Stimulated activated naive CD4-positive, alpha-beta T cell treated with Interleukin-2 at 50 U/mL for 16 hours (primary cell): ENCODE results near the gene TBC1D10B.

ENCODE experiments used
- DNase-seq: peaks from one replicate; lab custom pipeline; 2025; lab: John Stamatoyannopoulos, UW

Gene TBC1D10B

DNA sequence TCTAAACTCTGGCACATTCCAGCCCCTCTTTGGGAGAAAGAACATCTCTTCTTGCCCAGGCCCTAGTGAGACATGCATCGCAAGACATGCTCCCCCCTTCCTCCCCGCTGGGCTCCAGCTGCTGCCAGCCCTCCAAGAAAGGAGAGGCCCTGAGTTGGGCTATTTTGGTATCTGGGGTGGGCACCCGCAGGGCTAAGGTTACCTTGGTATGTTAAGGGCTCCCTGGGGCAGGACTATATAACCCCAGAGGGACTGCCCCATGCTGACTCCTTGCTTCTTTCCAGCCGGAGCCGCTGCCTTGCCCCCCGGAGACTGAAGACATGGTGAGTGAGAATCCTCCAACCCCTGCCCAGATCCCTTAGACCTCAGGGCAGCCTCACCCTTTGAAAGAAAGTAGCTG lies 4.2 kb upstream of the TBC1D10B start, which contains the start of gene MYL11:
MYL11 (plus strand) TSS at position 265 of the 400 bp plus-strand sequence; CDS start at position 321, 56 bp downstream.
- DNase-seq: no peak

DNA sequence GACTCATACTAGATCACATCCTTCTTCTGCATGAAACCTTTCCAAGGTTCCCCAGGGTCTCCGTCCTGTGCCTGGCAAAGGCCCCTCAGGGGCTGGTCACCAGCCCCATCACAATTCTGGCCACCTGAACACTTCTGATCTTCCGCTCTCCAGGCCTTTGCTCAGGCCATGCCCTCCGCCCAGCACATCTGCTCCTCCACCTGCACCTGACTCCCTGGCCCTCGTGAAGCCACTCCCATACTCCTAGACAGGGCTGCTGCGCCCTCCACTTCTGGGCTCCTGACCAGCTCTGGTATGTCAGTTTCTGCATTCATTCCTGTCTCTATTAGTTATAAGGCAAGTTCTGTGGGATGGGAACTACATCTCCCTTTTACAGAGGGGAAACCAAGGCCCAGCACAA lies 2.4 kb upstream of the TBC1D10B start:
- no peak for DNase-seq

DNA sequence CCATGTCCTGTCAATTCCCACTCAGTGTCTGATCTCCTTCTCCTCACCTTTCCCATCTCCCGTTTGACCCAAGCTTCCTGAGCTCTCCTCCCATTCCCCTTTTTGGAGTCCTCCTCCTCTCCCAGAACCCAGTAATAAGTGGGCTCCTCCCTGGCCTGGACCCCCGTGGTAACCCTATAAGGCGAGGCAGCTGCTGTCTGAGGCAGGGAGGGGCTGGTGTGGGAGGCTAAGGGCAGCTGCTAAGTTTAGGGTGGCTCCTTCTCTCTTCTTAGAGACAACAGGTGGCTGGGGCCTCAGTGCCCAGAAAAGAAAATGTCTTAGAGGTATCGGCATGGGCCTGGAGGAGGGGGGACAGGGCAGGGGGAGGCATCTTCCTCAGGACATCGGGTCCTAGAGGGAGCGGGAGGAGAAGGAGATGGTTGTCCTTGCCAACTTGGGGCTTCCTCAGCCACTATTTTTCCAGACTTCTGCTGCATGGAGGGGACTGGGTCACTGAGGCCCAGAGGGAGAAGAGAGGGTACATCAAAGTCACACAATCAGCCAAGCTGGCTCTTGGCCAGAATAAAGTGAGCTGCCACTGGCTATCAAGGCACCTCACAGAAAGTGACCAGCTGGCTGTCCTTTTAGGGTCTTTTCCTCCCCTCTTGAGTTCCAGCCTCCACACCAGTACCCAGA lies 1.9 kb upstream of the TBC1D10B start:
- no peak for DNase-seq

GRCh38 chr16:30371248-30371816 lies 1.0 kb upstream of the TBC1D10B start:
- no peak for DNase-seq

GRCh38 chr16:30369938-30370455 lies 297 bp downstream of the TBC1D10B start:
- DNase-seq: no peak

GRCh38 chr16:30369091-30369937 lies 980 bp downstream of the TBC1D10B start:
- DNase-seq: peak; percentile 8

- no peak for DNase-seq
Observed at GRCh38 chr16:30368792-30369090, 1.6 kb downstream of the TBC1D10B start.

GRCh38 chr16:30368122-30368791 lies 2.0 kb downstream of the TBC1D10B start:
- no peak for DNase-seq

- DNase-seq: no peak
Observed at GRCh38 chr16:30367349-30368009, 2.8 kb downstream of the TBC1D10B start.

GRCh38 chr16:30366511-30366910 lies 3.8 kb downstream of the TBC1D10B start:
- no peak for DNase-seq

DNA sequence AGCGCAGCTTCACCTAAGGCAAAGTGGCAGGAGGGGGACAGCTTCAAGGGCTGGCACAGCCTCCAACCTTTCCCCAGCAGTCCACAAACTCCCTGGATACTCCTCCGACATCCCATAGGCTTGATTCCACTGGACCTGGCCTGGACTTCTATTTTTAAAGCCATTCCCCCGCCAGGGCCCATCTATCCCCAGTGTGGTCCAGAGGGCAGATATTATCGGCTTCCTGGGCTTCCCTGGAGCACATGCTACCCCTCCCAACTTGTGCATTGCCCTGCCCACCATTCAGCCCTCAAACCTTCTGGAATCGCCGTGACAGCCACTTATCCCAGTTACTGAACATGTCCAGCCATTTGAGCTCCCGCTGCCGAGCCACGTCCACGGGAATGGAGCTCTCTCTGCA lies 5.1 kb downstream of the TBC1D10B start:
- no peak for DNase-seq

DNA sequence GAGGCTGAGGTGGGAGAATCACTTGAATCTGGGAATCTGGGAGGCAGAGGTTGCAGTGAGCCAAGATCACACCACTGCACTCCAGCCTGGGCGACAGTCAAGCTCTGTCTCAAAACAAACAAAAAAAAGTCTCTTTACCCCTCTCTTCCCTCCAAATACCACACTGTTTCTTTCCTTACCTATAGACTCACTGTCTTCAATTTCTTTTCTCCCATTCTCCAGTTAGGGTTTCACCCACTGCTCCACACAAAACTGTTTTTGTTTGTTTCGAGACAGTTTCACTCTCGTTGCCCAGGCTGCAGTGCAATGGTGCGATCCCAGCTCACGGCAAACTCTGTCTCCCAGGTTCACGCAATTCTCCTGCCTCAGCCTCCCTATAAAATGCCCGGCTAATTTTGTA lies 9.1 kb downstream of the TBC1D10B start:
- DNase-seq: no peak

DNA sequence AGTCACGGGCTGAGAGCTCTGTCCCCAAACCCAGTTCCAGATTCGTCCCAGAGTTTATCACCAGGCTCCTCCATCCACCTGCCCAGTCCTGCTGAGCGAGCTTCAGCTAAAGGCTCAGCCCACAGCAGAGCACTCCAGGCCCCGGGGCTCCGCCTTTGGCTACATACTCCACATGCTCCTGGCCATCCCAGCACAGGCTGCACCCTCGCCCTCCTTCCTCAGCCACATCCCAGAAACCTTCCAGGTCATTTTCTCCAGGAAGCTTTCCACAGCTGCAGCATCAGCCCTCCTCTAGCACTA lies 10.5 kb downstream of the TBC1D10B start:
- DNase-seq: no peak

DNA sequence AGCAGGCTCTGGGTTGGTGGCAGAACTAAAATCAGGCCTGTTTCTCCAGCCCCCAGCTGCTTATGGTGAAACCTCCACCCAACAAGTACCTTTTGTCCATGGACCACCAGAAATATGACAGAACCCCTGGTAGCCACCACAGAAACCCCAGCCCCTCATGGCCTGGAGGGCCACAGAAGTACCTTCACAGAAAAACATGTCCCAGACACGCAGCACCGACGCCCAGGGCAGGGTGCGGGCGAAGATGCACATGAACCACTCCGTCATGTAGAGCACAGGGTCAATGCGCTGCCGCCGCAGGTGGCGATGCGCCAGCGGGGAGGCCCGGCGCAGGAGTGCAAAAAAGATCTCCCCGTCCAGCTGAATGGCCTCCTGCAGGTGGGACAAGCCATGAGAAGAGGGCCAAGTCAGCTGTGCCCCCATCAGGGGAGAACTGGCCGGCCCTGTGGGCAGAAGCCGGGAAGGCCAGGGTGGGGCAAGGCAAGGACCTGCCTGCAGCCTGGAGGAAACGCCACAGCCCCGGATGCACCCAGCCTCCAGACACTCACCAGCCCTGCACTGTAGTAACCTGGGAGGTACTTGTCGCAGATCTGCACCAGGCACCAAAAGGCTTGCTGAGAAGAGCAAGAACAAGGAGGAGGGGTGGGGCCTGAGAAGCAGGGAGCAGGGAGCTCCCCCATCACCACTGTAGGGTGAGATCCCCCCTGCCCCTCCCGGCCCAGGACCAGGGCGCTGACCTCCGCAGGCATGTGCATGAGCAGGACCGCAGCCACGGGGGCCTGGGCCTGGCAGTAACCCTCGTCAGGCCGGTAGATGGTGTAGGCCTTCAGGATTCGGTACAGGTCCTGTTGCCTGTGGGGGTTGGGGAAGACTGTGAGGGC lies 11.1 kb downstream of the TBC1D10B start:
- no peak for DNase-seq

GRCh38 chr16:30358577-30358936 lies 11.7 kb downstream of the TBC1D10B start:
- DNase-seq: no peak

- DNase-seq: no peak
Observed at GRCh38 chr16:30357715-30358576, 12.3 kb downstream of the TBC1D10B start.

DNA sequence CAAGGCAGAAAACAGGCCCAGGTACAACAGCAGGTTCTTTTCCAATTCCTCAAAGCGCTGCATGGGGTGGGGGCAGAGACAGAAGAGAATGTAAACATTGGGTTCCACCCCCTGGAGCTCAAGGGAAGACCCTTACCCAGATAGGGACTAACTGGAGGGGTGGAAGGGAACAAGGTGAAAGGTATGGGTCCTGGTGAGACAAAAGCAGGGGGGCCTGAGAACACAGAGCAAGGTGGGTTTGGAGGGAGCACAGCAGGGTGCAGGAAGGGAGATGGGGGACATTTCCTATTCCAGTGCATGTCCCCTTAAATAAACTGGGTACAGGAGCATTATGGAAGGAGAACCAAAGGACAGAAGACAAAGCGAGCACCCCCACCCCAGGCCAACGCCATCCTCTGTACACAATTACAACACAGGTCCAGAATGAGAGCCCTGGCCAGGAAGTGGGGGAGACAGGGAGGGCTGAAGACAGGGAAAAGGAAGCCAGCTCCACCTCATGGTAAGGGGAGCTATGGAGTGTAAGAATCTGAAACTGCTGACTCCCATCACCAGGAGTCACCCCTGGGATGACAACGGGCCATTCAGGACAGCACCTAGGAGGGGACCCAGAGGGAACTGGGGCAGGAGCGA lies 13.1 kb downstream of the TBC1D10B start:
- DNase-seq: no peak

- no peak for DNase-seq
Observed at GRCh38 chr16:30356401-30357084, 13.8 kb downstream of the TBC1D10B start.

GRCh38 chr16:30355954-30356308 lies 14.4 kb downstream of the TBC1D10B start:
- DNase-seq: no peak
